NCI-H2081 treated with DMSO at 0.1 percent for 48 hours (cell line): ENCODE results near the gene PCDHGB1.
"Not testable (repeated sequence)": the region's sequence is repeated elsewhere in the genome, so short reads cannot be mapped to it uniquely, and the experiment has no call there.

Source experiments
- DNase-seq: peaks from one replicate; lab custom pipeline; 2025; lab: John Stamatoyannopoulos, UW

The PCDHGB1 gene

DNA sequence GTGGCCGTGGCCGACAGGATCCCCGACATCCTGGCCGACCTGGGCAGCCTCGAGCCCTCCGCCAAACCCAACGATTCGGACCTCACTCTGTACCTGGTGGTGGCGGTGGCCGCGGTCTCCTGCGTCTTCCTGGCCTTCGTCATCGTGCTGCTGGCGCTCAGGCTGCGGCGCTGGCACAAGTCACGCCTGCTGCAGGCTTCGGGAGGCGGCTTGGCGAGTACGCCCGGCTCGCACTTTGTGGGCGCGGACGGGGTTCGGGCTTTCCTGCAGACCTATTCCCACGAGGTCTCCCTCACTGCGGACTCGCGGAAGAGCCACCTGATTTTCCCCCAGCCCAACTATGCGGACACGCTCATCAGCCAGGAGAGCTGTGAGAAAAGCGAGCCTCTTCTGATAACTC, 3.9 kb upstream of the PCDHGB1 start:
- not testable (repeated sequence) for DNase-seq

GRCh38 chr5:141351591-141351990, 1.7 kb downstream of the PCDHGB1 start:
- DNase-seq = no peak

GRCh38 chr5:141354900-141355469, 5.1 kb downstream of the PCDHGB1 start, which contains the start of gene PCDHGA4:
PCDHGA4 (plus strand) TSS chr5:141355021; CDS start chr5:141355108, 87 bp downstream.
- DNase-seq = no peak

GRCh38 chr5:141355641-141356040, 5.7 kb downstream of the PCDHGB1 start:
- no peak for DNase-seq

- no peak for DNase-seq
Measured at GRCh38 chr5:141356133-141356532, 6.2 kb downstream of the PCDHGB1 start.

GRCh38 chr5:141356950-141357349, 7.1 kb downstream of the PCDHGB1 start:
- no peak for DNase-seq

DNA sequence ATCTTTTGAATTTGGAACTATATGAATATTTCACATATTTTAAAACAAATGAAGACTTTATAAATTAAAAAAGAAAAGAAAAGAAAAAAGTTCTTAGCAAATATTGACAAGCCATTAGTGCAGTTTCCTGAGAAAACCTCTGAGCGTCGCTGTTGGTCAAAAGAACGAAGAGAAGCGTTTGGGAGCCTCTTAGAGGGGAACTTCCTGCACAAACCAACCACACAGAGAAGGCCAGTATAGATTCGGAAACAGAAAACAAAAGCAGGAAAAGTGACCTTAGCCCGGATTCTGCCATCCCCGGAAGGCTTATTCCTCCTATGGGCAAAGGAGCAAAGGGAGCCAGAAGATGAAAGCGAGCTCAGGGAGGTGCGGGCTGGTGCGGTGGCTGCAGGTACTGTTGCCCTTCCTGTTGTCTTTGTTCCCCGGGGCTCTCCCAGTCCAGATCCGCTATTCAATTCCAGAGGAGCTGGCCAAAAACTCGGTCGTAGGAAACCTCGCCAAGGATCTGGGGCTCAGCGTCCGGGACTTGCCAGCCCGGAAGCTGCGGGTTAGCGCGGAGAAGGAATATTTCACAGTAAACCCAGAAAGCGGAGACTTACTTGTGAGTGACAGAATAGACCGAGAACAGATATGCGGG, 10.0 kb downstream of the PCDHGB1 start, which contains the start of gene PCDHGB2:
Gene PCDHGB2, plus strand, starts transcription at position 205 of the 637 bp plus-strand sequence. Its CDS starts 142 bp downstream, at position 347.
- DNase-seq = no peak

GRCh38 chr5:141360685-141361084, 10.8 kb downstream of the PCDHGB1 start:
- DNase-seq = no peak

- DNase-seq = no peak
Measured at GRCh38 chr5:141362719-141363118, 12.8 kb downstream of the PCDHGB1 start.

DNA sequence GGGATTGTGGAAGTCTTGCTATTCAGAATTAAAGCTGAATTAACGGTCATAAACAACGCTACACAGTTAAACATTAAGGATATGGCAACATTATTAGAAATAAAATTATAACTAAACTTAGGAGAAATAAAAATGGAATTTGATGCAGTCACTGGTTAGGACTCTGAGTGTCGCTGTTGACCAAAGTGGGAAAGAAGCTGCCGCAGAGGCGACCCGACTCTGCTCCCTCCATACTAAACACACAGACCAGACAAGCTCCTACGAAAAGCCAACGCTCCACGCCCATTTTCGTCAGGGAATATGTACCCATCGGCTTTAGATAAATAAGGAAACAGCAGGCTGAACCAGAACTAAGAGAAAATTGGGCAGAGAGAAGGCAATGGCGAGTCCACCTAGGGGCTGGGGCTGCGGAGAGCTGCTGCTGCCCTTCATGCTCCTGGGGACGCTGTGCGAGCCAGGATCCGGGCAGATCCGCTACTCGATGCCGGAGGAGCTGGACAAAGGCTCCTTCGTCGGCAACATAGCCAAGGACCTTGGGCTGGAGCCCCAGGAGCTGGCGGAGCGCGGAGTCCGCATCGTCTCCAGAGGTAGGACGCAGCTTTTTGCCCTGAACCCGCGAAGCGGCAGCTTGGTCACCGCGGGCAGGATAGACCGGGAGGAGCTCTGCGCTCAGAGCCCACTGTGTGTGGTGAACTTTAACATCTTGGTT, 14.2 kb downstream of the PCDHGB1 start, which contains the start of gene PCDHGA5:
Gene PCDHGA5, plus strand, starts transcription at position 211 of the 709 bp plus-strand sequence. Its CDS starts 169 bp downstream, at position 380.
- no peak for DNase-seq

GRCh38 chr5:141366016-141366896, 16.4 kb downstream of the PCDHGB1 start:
- no peak for DNase-seq

DNA sequence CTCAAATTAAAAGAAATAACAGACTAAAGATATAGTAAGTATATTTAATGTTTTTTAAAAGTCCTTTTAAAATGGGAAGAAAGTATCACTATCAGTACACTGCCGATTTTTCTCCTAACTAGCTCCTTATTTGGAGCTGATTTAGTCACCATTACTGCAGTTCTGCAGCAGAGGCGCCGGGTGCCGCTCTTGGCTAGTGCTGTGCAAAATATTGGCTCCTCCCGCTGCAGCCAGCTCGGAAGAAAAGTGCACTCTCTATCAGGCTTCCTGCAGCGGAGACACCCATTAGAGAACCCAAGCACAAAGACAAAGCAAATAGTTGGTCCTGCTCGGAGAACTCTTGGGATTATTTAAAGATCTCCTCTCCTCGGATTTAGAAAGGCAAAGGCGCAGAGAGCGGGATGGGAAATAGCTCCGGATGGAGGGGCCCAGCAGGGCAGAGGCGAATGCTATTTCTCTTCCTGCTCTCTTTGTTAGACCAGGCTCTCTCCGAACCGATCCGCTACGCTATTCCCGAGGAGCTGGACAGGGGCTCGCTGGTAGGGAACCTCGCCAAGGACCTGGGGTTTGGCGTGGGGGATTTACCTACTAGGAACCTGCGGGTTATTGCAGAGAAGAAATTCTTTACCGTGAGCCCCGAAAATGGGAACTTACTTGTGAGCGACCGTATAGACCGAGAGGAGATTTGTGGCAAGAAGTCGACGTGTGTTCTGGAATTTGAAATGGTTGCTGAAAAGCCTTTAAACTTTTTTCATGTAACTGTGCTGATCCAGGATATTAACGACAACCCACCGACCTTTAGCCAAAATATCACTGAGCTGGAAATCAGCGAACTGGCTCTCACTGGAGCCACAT, 20.3 kb downstream of the PCDHGB1 start, which contains the start of gene PCDHGB3:
Gene PCDHGB3, plus strand, starts transcription at position 249 of the 855 bp plus-strand sequence. Its CDS starts 153 bp downstream, at position 402.
- DNase-seq = no peak

DNA sequence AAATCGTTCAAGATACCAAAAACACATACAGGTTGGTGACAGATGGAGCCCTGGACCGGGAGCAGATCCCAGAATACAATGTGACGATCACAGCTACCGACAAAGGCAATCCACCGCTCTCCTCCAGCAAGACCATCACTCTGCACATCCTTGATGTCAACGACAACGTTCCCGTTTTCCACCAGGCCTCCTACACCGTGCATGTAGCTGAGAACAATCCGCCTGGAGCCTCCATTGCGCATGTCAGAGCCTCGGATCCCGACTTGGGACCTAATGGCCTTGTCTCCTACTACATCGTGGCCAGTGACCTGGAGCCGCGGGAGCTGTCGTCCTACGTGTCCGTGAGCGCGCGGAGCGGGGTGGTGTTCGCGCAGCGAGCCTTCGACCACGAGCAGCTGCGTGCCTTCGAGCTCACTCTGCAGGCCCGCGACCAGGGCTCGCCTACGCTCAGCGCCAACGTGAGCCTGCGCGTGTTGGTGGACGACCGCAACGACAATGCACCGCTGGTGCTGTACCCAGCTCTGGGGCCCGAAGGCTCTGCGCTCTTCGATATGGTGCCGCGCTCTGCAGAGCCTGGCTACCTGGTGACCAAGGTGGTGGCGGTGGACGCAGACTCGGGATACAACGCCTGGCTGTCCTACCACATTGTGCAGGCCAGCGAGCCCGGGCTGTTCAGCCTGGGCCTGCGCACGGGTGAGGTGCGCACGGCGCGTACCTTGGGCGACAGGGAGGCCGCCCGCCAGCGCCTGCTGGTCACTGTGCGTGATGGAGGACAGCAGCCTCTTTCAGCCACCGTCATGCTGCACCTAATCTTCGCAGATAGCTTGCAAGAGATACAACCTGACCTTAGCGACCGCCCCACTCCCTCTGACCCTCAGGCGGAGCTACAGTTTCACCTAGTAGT, 21.9 kb downstream of the PCDHGB1 start:
- DNase-seq = no peak

GRCh38 chr5:141373673-141374317, 23.9 kb downstream of the PCDHGB1 start, which contains the start of gene PCDHGA6:
PCDHGA6 (plus strand) TSS chr5:141373891; CDS start chr5:141374084, 193 bp downstream.
- no peak for DNase-seq

GRCh38 chr5:141374627-141375026, 24.7 kb downstream of the PCDHGB1 start:
- DNase-seq = no peak

DNA sequence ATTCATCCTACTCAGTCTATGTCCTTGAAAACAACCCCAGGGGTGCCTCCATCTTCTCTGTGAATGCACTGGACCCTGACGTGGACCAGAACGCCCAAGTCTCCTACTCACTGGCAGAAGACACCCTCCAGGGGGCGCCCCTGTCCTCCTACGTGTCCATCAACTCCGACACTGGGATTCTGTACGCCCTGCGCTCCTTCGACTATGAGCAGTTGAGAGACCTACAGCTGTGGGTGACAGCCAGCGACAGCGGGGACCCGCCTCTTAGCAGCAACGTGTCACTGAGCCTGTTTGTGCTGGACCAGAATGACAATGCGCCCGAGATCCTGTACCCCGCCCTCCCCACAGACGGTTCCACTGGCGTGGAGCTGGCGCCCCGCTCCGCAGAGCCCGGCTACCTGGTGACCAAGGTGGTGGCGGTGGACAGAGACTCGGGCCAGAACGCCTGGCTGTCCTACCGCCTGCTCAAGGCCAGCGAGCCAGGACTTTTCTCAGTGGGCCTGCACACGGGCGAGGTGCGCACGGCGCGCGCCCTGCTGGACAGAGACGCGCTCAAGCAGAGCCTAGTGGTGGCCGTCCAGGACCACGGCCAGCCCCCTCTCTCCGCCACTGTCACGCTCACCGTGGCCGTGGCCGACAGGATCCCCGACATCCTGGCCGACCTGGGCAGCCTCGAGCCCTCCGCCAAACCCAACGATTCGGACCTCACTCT, 25.7 kb downstream of the PCDHGB1 start:
- DNase-seq = not testable (repeated sequence)

GRCh38 chr5:141382469-141383294, 32.8 kb downstream of the PCDHGB1 start, which contains the start of gene PCDHGA7:
PCDHGA7 (plus strand) TSS chr5:141382742; CDS start chr5:141382900, 158 bp downstream.
- DNase-seq = no peak
